HG02870 (cell line): ENCODE data around the gene CFAP410.

Experiments used
- ATAC-seq: cut with Tn5 transposase; IDR thresholded peaks from one replicate; pipeline ENCODE4 v1.9.1; 2021; ENCODE audit warnings: mild to moderate bottlenecking, moderate library complexity; ENCODE audit not compliant: unreplicated experiment

The CFAP410 gene

DNA sequence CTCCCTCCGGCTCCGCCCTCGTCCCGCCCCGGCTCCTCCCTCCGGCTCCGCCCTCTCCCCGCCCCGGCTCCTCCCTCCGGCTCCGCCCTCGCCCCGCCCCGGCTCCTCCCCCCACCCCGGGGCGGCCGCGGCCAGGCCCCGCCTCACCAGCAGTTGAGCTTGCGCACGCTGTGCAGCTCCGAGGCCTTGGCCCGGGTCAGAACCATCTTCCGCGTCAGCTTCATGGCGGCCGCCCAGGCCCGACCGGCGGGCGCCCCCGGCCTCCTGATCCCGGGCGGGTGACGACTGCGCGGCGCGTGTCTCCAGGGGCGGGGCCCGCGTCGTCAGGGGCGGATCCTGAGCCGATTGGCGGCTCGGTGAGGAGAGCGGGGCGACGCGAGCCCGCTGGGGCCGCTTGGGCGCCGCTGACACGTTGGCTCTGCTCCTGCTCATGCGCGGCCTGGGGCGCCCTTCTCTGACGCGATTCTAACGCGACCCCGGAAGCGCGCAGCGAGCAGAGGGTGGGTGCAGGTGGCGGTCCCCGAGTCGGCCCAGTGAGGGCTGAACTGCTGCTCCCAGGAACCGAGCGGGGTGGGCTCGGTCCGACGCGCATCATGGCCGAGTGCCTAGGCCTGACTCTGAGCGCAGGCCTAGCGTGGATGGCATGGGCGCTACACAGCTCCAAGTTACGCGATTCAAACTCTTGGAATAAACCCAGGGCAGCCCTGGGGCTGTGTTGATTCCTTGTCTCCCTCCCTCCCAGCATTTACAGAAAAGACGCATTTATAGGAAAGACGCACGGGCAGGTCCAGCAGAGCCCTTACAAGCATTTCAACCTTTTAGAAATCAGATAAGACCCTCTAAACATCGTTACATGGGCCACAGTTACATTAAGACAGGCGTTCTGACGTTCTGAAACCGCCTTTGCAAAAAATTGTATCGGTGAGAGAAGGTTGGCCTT lies at the start of gene CFAP410:
CFAP410 (minus strand) TSS at position 420 of the 940 bp plus-strand sequence; CDS start at position 224, 196 bp downstream.
- peak; percentile 80 for ATAC-seq

- ATAC-seq: no peak
Measured at GRCh38 chr21:44384968-44385367, 45.8 kb upstream of the CFAP410 start.

DNA sequence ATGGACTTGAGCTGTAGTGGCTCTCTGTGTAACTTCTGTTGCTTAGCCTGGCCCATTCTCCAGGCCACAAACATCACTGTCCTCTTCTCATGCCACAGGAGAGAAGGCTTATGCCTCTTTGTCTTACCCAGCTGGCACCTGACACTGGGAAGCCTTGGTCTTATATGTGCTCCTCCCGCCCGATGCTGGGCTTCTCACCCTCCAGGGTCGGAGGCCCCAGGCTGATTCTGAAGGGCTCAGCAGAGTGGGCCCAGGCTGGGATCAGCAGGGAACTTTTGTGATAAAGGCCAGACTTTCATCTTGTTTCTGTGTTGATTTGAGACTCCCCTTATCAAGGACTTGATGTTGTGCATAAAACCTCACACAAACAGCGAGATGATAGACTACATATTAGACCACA lies 44.0 kb upstream of the CFAP410 start:
- no peak for ATAC-seq

- ATAC-seq: no peak
Measured at GRCh38 chr21:44382536-44382935, 43.3 kb upstream of the CFAP410 start.

DNA sequence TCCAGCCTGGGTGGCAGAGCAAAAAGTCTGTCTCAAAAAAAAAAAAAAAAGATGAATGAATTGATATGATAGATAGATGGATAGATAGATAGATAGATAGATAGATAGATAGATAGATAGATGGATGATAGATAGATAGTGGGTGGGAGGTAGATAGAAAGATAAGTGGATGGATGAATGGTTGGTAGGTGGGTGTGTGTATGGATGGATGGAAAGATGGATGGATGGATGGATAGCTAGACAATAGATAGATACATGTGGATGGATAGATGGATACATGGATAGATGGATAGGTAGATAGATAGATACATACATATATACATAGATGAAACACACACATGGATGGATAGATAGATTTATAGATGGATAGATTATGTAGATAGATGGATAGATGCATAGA lies 42.7 kb upstream of the CFAP410 start:
- ATAC-seq: no peak

GRCh38 chr21:44380876-44381275 lies 41.7 kb upstream of the CFAP410 start:
- ATAC-seq: no peak

DNA sequence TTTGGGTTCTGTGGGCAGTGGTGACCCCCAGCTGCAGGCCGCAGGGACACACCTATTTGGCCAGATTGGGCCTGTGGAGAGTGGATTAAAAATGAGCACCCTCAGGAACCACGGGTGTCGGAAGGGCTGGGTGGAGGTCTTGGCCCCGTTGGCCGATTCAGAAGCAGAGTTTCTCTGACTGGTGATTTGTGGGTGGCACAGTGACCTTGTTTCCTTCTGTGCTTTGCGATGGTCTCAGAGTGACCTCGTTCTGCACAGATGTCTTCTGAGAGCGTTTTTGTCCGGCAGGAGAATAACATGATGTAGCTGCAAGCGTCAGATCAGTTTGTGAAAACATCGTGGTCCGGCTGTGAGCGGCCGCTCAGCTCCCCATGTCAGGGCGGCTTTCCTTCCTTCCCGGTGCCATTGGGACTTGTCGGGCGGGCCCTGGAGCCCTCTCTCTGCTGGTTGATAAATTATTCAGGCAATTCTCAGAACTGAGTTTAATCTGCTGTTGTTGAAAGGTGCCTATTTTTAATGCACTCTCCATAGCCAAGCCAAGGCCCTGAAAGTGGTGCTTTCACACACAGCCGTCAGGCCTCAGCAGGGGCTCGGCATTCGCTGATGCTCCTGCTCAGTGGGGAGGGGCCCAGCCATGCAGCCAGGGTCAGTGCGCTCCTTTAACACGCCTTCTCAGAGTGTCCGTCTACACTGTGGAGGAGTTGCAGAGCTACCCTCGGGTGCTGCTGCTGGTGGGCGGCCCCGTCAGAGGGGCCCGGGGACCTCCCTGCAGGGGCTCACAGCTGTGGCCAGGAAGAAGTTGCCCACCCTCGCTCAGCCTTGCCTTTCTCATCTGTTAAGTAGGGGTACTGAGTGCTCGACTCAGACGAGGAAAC lies 41.0 kb upstream of the CFAP410 start:
- ATAC-seq: no peak

DNA sequence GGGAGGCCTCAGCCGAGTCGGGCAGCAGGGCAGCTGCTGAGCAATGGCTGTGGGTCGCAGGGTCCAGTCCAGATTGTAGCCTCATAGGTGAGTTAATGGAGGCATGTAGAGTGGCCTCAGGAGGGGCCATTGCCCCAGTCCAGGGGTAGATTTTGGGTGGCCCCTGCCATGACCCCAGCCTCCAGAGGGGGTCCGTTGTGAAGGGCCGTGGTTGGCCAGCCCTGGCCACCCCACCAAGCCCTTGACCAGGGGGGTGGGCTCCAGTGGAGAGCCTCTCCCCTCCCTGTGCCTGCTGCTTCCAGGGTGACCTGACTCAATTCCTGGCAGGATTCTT lies 40.3 kb upstream of the CFAP410 start:
- no peak for ATAC-seq

DNA sequence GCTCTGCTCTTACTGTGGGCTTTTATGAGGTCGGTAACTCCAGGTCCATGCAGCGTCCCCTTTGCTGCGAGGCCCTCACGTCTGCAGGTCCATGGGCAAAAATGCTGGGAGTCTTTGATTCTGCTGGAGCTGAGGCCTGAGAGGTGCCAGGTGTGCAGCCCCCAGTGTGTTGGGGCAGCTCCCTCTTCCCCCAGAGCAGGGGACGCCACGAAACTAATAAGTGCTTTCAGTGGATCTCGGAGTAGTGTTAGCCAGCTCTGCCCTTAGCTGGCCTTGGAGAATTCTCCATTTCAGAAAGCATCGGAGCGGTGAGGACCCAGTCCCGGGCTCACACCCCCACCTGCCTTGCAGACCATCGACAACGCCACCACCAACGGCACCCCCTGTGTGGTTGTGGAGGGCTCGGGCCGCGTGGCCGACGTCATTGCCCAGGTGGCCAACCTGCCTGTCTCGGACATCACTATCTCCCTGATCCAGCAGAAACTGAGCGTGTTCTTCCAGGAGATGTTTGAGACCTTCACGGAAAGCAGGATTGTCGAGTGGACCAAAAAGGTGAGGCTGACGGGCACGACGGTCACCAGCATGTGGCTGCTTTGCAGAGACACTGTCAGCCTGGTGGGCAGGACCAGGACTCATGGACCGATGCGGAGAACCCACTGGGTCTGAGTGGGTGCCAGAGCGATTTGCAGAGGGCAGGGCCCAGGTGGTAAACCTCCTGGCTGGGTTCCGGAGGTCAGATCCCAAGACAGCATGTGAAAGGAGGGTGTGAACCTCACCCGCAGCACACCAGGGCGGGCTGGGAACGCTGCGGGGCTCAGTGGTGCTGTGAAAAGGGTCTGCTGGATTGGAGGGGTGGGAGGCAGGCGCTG lies 39.7 kb upstream of the CFAP410 start:
- no peak for ATAC-seq

- no peak for ATAC-seq
Measured at GRCh38 chr21:44377922-44378645, 38.9 kb upstream of the CFAP410 start.

DNA sequence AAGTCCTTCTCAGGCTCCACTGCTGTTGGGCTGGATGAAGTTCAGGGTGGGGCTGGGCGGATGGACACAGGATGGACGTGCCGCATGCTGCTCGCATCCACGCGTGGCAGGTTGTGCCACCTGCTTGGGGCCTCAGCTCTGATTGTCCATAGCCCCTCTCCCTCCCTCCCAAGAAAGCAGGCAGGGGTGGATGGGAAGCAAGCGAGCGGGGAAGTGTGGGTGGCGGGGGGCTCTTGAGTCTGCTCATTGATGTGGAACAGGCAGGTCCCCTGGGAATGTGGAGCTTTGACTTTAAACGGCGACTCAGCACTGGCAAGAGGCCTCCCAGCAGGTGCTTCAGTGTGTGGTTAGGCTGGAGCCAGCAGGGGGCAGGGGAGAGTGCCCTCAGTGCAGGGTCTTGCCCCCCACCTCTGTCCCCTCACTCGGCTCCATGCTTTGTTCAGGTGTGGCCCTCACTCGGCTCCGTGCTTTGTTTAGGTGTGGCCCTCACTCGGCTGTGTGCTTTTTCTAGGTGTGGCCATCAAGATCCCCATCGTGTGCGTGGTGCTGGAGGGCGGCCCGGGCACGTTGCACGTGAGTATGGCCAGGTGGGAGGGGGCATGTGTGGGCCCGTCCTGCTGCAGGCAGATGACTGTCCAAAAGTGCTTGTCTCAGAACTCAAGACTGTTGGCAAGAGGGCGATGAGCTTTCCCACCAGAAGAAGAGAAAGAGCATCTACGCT lies 38.2 kb upstream of the CFAP410 start:
- no peak for ATAC-seq

DNA sequence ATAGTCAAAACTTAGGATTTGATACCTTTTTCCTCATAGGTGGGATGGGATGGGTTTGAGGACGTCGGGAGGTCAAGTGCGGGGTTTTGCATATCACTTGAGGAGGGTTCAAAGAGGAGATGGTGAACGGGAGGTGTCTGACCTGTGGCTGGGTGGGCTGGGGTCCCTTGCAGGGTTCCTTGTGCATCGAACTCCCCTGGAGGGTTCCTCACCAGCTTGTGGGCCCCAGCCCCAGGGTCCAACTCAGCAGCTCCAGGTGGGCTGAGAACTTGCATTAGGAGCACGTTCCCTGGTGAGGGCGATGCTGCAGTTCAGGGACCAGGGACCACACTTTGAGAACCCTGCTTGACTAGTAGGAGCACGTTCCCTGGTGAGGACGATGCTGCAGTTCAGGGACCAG lies 37.4 kb upstream of the CFAP410 start:
- ATAC-seq: no peak

DNA sequence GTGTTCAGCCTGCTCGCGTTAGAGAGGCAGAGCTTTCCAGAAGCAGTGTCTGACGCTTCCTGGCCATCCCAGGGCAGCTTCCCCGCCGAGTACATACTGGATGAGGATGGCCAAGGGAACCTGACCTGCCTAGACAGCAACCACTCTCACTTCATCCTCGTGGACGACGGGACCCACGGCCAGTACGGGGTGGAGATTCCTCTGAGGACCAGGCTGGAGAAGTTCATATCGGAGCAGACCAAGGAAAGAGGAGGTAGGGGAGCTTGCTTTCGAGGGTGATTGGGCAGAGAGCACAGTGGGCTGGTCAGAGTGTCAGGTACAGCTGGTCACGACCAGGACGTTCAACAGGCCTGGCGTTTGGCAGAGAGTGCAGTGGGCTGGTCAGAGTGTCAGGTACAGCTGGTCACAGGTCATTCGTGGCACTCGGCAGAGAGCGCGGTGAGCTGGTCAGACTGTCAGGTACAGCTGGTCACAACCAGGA lies 36.6 kb upstream of the CFAP410 start:
- no peak for ATAC-seq

DNA sequence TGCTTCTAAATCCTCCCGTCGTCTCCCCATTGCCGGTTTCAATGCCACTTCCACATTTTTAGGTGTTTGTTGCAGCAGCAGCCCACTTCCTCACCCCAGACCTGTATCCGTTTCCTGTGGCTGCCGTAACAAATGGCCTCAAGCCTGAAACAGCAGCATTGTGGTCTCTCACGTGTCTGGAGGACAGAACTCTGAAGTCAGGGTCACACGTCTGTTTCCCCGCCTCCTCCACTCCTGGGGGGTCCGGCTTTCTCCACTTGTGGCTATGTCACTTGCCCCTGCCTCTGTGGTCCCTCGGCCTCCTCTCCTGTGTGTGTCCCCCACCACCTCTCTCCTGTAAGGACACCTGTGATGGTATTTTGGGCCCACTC lies 36.1 kb upstream of the CFAP410 start:
- no peak for ATAC-seq

GRCh38 chr21:44374601-44375280 lies 35.6 kb upstream of the CFAP410 start:
- ATAC-seq: no peak

DNA sequence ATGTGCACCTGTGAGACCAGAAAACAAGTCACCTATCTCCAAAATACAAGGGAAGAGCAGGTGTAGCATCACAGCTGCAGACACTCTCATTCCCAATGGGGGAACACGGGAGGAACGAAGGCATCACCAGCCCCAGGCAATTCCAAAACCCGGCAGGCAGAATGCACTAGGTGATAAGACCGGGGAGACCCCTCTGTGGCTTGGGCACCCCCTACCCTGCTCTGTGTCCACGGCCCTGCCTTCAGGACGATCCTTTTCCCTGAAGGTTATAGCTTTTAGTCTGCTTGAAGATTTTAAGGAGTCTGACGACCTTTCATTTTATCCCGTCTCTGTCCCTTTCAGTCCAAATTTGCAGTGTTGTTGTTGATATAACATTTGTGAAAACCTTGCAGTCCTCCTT lies 33.4 kb upstream of the CFAP410 start:
- no peak for ATAC-seq

- no peak for ATAC-seq
Measured at GRCh38 chr21:44371596-44371995, 32.4 kb upstream of the CFAP410 start.

DNA sequence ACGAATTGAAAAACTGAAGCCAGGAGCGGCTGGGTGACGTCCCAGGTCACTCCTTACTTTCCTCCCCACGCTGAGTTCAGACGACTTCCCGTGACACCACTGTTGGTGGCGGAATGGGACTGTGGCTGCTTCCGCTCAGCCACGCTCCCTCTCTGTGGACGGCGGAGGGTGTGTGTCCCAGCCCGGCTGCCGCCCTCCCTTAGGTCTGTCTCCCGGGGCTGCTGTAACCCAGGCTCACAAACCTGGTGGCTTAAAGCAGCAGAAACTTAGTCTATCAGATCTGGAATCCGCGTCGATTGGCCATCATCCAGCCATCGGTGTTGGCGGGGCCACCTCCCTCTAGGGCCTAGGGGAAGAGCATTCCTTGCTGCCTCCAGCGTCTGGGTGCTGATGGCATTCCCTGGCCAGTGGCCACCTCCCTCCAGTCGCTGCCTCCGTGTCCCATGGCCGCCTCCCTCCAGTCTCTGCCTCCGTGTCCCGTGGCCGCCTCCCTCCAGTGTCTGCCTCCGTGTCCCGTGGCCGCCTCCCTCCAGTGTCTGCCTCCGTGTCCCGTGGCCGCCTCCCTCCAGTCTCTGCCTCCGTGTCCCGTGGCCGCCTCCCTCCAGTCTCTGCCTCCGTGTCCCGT lies 31.7 kb upstream of the CFAP410 start:
- ATAC-seq: no peak
